HEK293 (cell line): ENCODE data around the gene AHRR.

ENCODE experiments used
- GFI1B ChIP-seq: fragments of 450-650 bp; formaldehyde crosslinking; IDR thresholded peaks from 2 replicates; pipeline ENCODE4 v1.5.1; 2016; ENCODE audit warnings: missing biosample characterization, missing genetic modification characterization
- ZNF121 ChIP-seq: fragments of 450-650 bp; formaldehyde crosslinking; IDR thresholded peaks from 2 replicates; pipeline ENCODE4 v1.5.1; 2016; ENCODE audit warnings: missing biosample characterization, missing genetic modification characterization
- ZNF133 ChIP-seq: fragments of 450-650 bp; formaldehyde crosslinking; IDR thresholded peaks from 2 replicates; pipeline ENCODE4 v1.5.1; 2016; ENCODE audit warnings: missing biosample characterization, missing genetic modification characterization
- ZNF18 ChIP-seq: fragments of 450-650 bp; formaldehyde crosslinking; IDR thresholded peaks from 2 replicates; pipeline ENCODE4 v1.5.1; 2016; ENCODE audit warnings: missing biosample characterization, missing genetic modification characterization
- ZNF311 ChIP-seq: fragments of 450-650 bp; formaldehyde crosslinking; IDR thresholded peaks from 2 replicates; pipeline ENCODE4 v1.5.1; 2017; ENCODE audit warnings: missing biosample characterization, missing genetic modification characterization, borderline replicate concordance
- ZNF37A ChIP-seq: fragments of 450-650 bp; IDR thresholded peaks from 2 replicates; pipeline ENCODE4 v1.5.1; 2018; ENCODE audit warnings: missing biosample characterization, missing genetic modification characterization
- ZNF398 ChIP-seq: fragments of 450-650 bp; formaldehyde crosslinking; IDR thresholded peaks from 2 replicates; pipeline ENCODE4 v1.5.1; 2017; ENCODE audit warnings: missing biosample characterization, missing genetic modification characterization
- ZNF426 ChIP-seq: fragments of 450-650 bp; formaldehyde crosslinking; IDR thresholded peaks from 2 replicates; pipeline ENCODE4 v1.5.1; 2017; ENCODE audit warnings: missing biosample characterization, missing genetic modification characterization, mild to moderate bottlenecking, inconsistent platforms, moderate library complexity
- ZNF561 ChIP-seq: fragments of 450-650 bp; IDR thresholded peaks from 2 replicates; pipeline ENCODE4 v1.5.1; 2018; ENCODE audit warnings: missing biosample characterization, missing genetic modification characterization, borderline replicate concordance
- ZNF629 ChIP-seq: fragments of 450-650 bp; formaldehyde crosslinking; IDR thresholded peaks from 2 replicates; pipeline ENCODE4 v1.5.1; 2017; ENCODE audit warnings: missing biosample characterization, missing genetic modification characterization
- ZNF707 ChIP-seq: fragments of 450-650 bp; formaldehyde crosslinking; IDR thresholded peaks from 2 replicates; pipeline ENCODE4 v1.5.1; 2016; ENCODE audit warnings: missing biosample characterization, missing genetic modification characterization
- TF ChIP-seq, protein P1 (sequence below): fragments of 450-650 bp; formaldehyde crosslinking; IDR thresholded peaks from 2 replicates; pipeline ENCODE4 v1.5.1; 2016; ENCODE audit warnings: missing biosample characterization, missing genetic modification characterization
- TF ChIP-seq, protein P2 (sequence below): fragments of 450-650 bp; formaldehyde crosslinking; IDR thresholded peaks from 2 replicates; pipeline ENCODE4 v1.5.1; 2016; ENCODE audit warnings: missing biosample characterization, missing genetic modification characterization

DNA sequence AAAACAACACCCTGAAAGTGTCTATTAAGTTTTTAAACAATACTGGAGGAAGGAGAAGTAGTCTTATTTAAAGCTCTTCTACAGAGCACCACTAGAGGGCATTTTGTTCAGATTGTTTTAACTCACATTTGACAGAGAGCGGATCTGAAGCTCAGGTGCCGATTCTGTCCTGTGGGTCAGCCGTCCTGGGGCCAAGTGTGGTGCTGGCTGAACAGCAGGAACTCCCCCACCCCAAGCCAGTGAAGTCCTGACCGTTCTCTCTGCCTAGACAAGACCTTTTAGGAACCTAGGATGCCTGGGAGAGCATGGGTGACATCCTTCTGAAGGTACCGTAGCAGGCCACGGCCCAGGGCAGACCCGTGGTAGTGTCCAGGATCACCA is 125.4 kb downstream of the AHRR start:
- TF ChIP-seq ZNF561 (tag by site-specific recombination) (no peak), ZNF18 (no peak), ZNF707 (tag by site-specific recombination) (no peak), ZNF426 (tag by site-specific recombination) (no peak), ZNF37A (tag by site-specific recombination) (no peak), ZNF311 (tag by site-specific recombination) (no peak), GFI1B (tag by site-specific recombination) (no peak), ZNF398 (tag by site-specific recombination) (no peak), ZNF121 (tag by site-specific recombination) (no peak), ZNF133 (tag by site-specific recombination) (no peak), ZNF629 (tag by site-specific recombination) (no peak)
- TF ChIP-seq, protein P1, sequence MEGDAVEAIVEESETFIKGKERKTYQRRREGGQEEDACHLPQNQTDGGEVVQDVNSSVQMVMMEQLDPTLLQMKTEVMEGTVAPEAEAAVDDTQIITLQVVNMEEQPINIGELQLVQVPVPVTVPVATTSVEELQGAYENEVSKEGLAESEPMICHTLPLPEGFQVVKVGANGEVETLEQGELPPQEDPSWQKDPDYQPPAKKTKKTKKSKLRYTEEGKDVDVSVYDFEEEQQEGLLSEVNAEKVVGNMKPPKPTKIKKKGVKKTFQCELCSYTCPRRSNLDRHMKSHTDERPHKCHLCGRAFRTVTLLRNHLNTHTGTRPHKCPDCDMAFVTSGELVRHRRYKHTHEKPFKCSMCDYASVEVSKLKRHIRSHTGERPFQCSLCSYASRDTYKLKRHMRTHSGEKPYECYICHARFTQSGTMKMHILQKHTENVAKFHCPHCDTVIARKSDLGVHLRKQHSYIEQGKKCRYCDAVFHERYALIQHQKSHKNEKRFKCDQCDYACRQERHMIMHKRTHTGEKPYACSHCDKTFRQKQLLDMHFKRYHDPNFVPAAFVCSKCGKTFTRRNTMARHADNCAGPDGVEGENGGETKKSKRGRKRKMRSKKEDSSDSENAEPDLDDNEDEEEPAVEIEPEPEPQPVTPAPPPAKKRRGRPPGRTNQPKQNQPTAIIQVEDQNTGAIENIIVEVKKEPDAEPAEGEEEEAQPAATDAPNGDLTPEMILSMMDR: peak; percentile 44
- TF ChIP-seq, protein P2, sequence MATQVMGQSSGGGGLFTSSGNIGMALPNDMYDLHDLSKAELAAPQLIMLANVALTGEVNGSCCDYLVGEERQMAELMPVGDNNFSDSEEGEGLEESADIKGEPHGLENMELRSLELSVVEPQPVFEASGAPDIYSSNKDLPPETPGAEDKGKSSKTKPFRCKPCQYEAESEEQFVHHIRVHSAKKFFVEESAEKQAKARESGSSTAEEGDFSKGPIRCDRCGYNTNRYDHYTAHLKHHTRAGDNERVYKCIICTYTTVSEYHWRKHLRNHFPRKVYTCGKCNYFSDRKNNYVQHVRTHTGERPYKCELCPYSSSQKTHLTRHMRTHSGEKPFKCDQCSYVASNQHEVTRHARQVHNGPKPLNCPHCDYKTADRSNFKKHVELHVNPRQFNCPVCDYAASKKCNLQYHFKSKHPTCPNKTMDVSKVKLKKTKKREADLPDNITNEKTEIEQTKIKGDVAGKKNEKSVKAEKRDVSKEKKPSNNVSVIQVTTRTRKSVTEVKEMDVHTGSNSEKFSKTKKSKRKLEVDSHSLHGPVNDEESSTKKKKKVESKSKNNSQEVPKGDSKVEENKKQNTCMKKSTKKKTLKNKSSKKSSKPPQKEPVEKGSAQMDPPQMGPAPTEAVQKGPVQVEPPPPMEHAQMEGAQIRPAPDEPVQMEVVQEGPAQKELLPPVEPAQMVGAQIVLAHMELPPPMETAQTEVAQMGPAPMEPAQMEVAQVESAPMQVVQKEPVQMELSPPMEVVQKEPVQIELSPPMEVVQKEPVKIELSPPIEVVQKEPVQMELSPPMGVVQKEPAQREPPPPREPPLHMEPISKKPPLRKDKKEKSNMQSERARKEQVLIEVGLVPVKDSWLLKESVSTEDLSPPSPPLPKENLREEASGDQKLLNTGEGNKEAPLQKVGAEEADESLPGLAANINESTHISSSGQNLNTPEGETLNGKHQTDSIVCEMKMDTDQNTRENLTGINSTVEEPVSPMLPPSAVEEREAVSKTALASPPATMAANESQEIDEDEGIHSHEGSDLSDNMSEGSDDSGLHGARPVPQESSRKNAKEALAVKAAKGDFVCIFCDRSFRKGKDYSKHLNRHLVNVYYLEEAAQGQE: no peak
